ENCODE results near the gene MSMO1.
"Not testable (repeated sequence)": the region's sequence is repeated elsewhere in the genome, so short reads cannot be mapped to it uniquely, and the experiment has no call there.

The MSMO1 gene

DNA sequence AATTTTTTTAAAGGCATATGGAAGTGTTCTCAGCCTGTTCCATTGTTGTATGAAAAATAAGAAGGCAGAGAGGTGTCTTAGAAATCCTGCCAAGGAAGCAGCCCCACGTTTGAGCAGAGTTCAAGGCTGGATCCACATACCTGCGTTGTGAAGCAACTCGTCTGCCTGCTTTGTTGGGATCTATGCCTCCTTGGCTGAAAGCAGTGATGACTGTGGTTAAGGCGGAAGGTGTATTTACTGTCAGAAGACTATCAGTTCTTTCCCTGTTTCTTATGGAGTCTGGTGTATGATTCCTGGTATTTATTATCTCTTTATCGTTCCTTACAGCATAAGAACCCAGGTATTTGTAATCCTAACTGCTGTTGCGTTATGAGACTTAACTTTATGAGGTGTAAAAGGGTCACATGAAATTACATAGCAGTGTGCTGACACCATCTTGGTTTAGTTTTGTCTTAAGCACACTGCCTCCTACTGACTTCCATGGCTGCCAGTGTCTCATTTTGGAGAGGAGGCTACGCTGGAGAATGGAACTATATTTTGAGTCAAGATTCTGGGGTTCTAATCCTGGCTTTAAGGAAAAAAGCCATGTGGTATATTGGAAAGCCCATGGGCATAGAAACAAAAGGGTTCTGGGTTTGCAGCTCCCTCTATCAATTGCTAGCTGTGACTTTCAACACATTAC is 3.1 kb upstream of the MSMO1 start:
- DNase-seq (ENCODE audit: low read depth in 2 of 2): no peak

DNA sequence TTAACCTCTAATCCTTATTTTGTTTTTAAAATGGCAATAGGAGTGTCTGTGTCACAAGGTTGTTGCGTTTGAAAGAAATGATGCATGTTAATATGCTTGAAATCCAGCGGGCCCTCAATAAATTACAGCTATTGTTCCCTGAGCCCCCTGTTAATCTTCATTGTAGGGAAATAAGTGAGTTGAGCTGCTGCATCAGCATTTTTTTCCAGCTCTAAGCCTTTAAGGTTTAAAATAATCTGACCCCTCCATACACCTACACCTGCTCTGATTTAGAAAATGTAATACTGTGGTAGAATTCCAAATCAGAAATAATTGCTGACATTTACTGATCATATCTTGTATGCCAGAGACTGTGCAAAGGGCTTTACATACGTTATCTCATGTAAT is 2.6 kb upstream of the MSMO1 start:
- DNase-seq (ENCODE audit: low read depth in 2 of 2): no peak

DNA sequence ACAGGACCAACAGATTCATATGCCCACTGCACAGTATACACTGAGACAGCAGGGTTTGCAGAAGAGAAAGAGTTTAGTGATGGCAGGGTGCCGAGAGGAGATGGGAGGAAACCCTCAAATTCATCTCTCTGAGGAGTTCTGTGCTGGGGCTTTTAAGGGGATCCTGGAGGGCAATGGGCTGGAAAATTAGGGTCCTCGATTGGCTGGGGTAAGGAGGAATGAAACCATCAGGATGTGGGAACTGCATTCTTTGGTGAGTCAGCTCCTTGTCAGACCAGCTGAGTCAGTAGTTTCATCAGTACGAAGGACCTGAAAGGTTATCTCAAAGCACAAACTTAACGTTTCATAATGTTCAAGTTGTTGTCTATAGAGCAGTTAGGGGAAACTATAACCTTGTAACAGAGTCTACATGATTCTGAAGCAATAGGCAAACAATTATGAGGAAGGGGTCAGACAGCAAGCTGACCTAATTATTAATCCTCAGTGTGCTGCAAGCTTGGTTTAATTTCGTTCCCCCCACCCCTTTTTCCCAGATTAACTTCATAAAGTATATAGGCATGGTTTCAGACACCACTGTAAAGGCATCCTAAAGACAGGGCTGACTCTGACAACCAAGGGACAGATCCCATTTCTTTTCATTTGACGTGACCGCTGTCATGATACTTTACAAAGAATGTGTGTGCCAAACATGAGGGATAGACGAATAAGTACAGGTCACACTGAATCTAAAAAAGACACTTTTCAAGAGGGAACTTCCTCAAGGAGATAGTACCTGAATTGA is 1.5 kb upstream of the MSMO1 start:
- no peak for DNase-seq (ENCODE audit: low read depth in 2 of 2)

DNA sequence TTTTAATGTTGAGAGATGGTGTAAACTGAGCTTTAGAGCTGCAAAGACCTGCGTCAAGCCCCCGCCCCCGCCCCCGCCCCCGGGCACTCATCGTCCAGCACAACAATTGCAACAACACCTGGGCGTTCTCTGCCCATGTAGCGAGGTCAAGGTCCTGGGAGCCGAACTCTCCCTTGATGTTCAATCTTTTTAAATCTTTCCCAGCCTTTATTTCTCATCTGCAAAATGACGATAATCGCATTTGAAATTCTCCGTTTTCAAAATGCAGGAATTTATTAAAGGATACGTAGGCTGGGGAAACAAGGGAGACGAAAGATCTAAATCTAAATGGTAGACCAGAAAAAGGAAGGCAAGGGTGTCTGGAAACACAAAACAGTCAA is 648 bp upstream of the MSMO1 start:
- no peak for DNase-seq (ENCODE audit: low read depth in 2 of 2)

DNA sequence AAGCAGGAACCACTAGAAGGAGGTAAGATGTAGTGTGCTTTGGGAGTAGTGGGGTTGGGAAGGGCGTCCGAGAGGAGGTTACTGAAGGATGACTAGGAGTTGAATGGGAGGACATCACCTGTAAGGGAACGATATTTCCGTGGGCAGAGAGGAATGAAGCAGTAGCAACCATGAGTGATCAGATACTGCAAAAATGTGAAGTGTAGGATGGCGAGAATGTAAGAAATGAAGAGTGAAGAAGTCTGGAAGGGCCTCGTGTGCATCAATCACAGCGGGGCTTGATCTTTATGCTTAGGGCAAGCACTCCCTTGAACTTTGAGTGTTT is 594 bp downstream of the MSMO1 start:
- no peak for DNase-seq (ENCODE audit: low read depth in 2 of 2)

DNA sequence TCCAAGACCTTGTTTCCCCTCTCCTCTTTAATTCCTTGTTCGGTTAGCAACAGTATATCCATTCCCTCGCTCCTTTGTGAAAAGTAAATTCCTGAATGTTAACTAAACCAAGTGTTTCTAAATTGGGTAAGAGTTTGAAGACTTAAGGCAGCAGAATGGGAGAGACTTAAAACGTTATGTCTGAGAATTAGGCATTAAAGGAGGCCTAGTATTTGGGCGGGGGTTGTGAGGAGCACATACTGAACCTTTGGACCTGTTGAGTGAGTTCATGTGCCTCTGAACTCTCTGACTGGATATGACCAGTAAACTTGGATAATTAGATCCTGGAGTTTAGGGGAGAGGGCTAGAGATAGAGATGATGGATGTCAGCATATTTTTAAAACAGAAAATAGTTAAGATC is 1.2 kb downstream of the MSMO1 start:
- no peak for DNase-seq (ENCODE audit: low read depth in 2 of 2)

DNA sequence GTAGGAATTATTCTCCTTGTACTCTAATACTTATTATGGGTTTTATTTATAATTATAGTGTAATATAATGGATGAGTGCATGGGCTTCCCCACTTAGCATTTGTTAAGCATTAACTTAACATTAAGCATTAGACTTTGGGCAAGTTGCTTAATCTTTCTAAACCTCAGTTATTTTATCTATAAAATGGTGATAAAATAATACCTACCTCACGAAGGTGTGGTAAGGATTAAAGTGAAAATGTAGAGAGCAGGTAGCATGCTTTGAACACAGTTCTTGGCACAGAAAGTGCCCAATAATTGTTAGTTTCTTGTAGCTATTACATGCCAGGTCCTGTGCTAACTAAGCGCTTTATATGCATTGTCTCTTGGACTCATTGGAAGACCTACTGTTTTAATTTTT is 2.6 kb downstream of the MSMO1 start:
- DNase-seq (ENCODE audit: low read depth in 2 of 2): no peak

DNA sequence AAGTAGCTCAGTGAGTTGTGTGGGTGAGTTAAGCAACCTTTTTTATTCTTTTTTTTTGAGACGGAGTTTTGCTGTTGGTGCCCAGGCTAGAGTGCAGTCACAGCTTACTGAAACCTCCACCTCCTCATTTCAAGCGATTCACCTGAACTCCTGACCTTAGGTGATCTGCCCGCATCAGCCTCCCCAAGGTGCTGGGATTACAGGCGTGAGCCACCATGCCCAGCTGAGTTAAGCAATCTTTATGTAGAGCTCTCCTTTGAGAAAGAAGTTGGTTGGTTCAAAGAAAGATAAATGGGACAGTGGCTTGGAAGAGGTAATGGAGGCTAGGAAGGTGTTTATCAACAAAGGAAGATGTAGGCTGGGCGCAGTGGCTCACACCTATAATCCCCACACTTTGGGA is 3.2 kb downstream of the MSMO1 start:
- DNase-seq (ENCODE audit: low read depth in 2 of 2): no peak

DNA sequence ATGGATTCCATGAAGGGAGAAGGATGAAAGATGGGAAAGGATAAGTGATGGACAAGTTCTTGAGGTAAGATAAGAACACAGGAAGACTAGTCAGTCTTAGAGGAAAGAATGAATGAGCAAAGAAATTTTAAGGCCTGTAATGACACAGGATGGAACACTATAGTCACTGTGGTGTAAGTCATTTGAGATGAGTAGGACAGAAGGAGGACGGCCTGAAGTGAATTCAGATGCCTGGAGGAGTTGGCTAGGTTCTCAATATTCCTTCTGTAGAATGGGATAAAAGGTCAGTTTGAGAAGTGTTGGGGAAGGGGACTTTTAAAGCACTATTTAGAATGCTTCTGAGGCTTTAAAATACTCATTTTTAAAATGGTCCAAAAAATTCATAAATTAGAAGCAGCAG is 3.9 kb downstream of the MSMO1 start:
- no peak for DNase-seq (ENCODE audit: low read depth in 2 of 2)

DNA sequence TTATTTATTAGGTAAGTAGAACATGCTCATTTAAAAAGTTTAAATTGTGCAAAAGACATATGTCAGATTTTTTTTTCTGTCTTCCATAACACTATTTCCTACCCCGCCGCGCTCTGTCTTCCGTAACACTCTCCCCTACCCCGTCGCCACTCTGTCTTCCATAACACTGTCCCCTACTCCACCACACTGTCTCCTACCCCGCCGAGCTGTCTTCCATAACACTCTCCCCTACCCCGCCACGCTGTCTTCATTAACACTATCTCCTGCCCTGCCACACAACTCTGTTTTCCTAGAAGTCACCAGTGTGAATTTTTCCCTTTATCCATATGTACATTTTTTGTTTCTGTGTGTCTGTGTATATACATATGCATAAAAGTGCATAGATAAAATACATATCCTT is 4.4 kb downstream of the MSMO1 start:
- no peak for DNase-seq (ENCODE audit: low read depth in 2 of 2)

DNA sequence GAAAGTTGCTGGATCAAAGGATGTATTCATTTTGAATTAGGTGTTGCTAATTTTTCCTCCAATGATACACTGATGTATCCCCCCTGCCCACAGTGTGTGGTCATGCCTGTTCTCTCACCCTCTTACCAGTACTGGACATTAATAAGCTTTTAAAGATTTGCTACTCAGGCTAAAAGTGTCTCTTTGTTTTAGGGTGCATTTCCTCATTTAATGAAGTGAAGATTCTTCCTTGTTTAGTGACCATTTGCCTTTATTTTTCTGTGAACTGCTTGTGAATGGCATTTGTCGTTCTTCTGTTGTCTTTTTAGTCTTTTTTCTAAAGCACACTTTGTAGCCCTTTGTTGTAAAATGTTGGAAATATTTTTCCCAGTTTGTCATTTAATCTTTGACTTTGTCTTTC is 5.0 kb downstream of the MSMO1 start:
- DNase-seq (ENCODE audit: low read depth in 2 of 2): no peak

DNA sequence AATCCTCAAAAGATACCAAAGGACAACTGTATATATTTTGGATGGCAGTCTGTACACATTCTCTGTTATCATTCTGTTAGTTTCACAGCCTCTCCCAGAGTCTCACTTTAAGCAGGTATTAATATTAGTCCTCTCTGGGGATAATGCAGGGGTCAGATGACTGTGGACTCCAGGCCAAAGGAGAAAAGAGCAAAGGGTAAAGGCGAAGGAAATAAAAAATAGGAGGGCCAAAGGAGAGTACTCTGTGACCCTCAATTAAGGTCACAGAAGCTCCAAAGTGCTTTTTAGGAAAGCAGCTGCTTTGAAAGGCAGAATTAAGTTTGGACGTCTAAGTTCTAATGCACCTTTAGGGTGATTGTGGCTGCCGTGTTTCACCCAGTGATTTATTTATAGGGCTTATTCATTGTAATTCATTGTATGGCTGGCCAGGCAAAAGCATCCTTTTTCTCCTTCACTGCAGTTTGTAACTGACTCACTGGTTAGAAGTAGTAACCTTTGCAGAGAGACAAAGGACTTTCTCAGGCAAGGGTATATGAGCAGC is 7.8 kb downstream of the MSMO1 start:
- DNase-seq (ENCODE audit: low read depth in 2 of 2): no peak

DNA sequence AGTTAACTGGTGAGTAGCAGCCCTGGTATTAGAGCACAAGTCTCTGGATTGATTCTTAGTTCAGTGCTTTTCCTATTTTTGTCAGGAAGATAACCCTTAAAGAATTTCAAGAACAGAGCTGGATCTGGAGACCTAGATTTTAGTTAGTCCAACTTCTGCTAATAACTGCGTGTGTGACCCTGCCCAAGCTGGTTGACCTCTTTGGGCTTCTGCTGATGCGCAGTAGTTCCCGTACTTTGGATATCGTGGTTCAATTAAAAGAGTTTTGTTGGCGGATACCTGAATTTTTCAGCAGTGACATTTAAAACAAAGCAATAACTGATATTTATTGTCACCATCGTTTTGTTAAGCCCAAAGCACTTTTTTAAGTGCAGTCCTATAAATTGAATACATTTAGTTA is 9.3 kb downstream of the MSMO1 start:
- DNase-seq (ENCODE audit: low read depth in 2 of 2): no peak

DNA sequence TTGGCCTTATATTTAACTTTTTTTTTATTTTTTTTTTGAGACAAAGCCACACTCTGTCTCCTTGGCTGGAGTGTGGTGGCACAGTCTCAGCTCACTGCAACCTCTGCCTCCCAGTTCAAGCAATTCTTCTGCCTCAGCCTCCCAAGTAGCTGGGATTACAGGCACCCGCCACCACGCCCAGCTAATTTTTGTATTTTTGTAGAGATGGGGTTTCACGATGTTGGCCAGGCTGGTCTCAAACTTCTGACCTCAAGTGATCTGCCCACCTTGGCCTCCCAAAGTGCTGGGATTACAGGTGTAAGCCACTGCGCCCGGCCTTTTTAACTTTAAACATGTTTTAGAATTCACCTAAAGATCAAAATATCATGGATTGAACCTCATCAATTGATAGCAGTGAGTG is 14.9 kb downstream of the MSMO1 start:
- not testable (repeated sequence) for DNase-seq (ENCODE audit: low read depth in 2 of 2)

DNA sequence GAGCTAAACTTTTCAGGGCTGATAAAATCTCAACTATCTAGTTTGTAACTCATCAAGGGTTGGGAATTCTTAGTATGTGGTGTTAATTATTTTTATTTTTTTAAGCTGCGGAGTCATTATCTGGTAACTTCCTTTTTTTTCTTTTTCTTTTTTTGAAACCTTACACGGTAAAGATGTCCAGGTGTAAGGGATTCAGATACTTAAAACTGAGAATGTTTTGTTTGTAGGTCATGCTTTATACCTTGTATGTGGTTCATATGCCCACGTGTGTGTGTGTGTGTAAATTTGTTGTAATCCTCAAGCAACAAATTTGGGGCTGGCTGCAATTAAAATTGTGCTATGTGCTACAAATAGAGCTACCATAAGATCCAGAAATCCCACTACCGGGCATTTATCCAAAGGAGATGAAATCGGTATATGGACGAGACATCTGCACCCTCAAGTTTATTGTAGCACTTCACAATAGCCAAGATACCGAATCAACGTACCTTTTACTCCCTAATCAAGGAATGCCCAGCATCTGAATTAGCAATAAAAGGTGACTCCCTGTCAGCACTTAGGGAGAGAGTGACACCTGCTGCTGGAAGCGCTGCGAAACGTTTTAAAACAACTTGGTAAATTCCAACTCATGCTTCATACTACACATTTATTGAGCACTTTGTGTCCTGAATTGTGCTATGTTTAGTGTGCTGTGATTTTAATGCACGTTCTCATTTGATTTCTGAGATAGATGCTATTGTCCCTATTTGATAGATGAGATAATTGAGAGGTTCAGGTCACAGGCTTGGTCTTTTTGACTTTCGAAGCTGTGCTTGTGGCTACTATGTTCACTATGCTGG is 16.1 kb downstream of the MSMO1 start:
- no peak for DNase-seq (ENCODE audit: low read depth in 2 of 2)

DNA sequence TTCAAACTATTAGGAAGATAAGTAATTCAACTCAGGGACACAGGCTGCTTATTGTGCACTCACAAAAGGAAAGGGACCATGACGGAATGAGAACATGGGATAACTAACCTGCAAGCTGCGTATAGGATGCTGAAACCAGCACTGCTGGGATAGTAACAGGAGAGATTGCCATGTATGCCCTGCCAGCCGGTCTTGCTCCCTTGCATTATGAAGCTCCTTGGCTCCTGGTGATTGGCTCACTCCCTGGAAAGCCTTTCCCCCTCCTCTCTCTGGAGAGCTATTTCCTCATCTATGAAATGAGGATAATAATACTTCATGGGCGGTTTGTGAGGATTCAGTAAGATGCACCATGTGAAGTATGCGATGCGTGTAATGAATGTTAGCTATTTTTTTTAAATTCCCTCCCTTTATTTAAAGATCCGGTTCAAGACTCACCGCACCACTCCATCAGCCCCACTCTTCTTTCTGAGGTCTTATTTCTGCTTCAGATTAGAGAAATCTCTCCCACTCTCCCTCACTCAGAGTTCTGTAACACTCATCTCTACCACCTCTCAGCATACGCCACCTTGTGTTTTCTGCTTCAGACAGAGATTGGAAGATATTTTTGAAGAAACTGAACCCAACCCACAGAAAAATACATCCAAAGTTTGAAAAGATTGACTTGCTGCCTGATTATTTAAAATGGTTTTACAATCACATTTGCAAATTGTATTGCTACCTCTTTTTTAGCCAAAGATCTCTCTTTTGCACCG is 18.4 kb downstream of the MSMO1 start:
- DNase-seq (ENCODE audit: low read depth in 2 of 2): no peak

DNA sequence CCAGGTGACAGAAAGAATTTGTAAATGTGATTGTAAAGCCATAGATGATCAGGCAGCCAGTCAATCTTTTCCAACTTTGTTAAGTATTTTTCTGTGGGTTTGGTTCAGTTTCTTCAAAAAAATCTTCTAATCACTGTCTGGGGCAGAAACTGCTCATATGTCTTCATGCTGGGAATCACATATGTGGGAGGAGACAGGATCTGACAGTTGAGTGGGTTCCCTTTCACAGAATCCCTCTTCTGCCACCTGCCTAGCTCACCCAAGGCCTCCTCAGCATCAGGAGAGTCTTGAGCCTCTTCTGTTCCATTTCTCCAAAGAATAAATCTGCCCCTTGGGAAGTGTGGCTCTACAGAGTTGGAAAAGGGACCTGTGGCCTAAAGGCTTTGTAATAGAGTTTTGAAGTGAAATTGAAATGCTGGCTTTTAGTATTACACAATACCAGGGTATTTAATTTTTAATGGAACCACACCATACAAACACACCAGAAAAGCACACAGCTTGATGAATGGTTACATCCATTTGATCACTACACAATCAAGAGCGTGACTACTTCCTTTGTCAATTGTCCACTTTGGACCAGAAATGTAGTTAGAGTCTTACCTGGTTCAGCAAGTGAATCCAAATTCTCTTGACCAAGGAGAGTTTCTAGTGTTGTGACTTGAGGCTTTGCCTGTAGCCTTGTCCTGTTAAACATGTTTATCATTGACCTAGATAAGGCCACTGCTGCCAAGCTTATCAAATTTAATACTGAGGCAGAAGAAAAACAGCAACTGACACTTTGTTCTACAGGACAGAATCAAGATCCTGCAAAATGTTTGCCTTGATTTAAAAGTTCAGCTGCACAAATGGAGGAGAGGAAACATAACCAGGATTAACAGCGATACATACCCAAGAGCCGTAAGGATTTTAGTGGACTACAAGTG is 20.4 kb downstream of the MSMO1 start:
- DNase-seq (ENCODE audit: low read depth in 2 of 2): no peak

DNA sequence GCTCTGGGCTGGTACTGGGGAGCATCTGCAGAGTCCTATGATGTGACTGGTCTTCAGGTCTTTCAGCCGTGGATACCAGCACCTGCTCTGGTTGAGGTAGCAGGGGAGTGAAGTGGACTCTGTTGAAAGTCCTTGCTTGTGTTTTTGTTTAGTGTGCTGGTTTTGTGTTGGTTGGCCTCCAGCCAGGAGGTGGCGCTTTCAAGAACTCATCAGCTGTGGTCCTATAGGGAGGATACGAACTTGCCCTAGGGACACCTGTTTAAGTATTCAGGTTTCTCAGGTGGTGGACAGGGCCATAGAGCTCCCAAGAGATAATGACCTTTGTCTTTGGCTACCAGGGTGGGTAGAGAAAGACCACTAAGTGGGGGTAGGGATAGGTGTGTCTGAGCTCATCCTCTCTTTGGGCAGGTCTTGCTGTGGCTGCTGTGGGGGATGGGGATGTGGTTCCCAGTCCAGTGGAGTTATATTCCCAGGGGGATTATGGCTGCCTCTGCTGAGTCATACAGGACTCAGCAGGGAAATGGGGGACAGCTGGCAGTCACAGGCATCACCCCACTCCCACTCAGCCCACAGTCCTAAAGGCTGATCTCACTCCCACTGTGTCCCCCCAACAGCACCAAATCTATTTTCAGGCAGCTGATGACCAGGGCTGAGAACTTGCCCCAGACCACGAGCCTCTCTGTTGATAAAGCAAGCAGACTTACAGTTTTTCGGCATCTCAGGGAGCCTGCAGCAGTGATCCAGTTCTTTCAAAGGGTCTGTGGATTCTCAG is 24.1 kb downstream of the MSMO1 start:
- DNase-seq (ENCODE audit: low read depth in 2 of 2): no peak

DNA sequence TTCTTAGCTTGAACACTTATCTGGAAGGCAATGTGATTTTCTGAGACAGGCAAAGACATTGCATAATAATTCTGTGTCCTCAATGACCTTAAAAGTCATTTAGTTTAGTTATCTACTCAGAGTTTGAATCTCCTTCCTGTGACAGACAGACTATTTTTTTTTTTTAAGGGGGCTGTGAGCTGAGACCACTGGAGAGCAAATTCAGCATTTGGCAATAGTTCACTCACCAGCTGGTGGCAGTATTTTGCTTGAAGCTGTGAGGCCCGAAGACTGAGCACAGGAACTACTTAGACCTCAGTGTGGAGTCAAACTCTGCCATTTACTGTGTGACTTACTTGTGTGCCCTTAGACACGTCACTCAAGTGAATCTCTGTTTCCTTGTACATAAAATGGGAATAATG is 28.4 kb downstream of the MSMO1 start:
- no peak for DNase-seq (ENCODE audit: low read depth in 2 of 2)

DNA sequence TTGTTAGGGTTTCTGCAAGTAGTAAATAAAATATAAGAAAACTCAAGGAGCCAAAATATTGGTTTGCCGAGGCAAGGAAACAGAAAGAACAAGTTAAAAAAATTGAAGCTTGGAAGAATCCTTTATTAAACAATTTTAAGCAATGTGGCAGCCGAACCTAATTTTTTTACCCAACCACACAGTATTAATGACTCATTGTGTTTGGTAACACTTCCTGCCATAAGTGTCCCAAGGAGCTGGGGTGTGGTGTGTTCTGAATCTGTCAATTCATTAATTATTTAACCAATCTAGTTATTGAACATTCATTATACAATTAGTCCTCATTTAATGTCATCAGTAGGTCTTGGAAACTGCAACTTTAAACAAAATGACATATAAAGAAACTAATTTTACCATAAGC is 32.0 kb downstream of the MSMO1 start:
- no peak for DNase-seq (ENCODE audit: low read depth in 2 of 2)

Measured in stimulated activated CD4-positive, alpha-beta T cell treated with anti-CD3 and anti-CD28 coated beads, Interleukin-12 subunit alpha, Interleukin-12 subunit beta, amount 100 ng/mL, for 24 hours (primary cell).